ENCODE measurements around the gene PNPLA7.

GRCh38 chr9:137511758-137512463 lies 38.3 kb downstream of the PNPLA7 start:
- no peak for TF ChIP-seq CTCF (IDR thresholded peaks at IDR 0.05)
- TF ChIP-seq POLR2A (IDR thresholded peaks at IDR 0.05), result no peak
